IMR-90 (cell line): ENCODE measurements around the gene TMEM52. TPM values are rescaled to one million over a fixed set of nuclear protein-coding genes. Genes with fewer than 3 reads are reported as not detected.

Experiments used
- ATAC-seq: fragments of 200-7000 bp; cut with Tn5 transposase; 2 replicates; pipeline ENCODE4 v1.9.1; 2020; ENCODE audit warnings: low read depth, mild to moderate bottlenecking, moderate library complexity
- BruUV-seq: library from RNA; stranded (reverse); fragments of 400-500 nt; replicated peaks from 2 replicates; lab custom pipeline; 2021; lab: Mats Ljungman, UMichigan
- CTCF ChIA-PET: fragments of 300-600 bp; formaldehyde crosslinking; extraction: SDS; loops from one replicate; lab custom pipeline; 2021; ENCODE audit warnings: antibody characterized with exemption; lab: Yijun Ruan, JAX
- POLR2A ChIA-PET: fragments of 300-600 bp; sonication (Branson Sonifier 250); formaldehyde crosslinking; loops from one replicate; lab custom pipeline; 2022; ENCODE audit warnings: antibody characterized with exemption; ENCODE audit not compliant: unreplicated experiment; lab: Charles Lee
- DNase-seq: peaks from one replicate; pipeline ENCODE4 v3.0.0; 2013
- H2AFZ ChIP-seq: replicated peaks from 2 replicates; pipeline ENCODE3; 2013; ENCODE audit warnings: low read length, mild to moderate bottlenecking; ENCODE audit not compliant: poor library complexity
- H2AK5ac ChIP-seq: 2 replicates; pipeline ENCODE4 v1.6.1; 2013; ENCODE audit warnings: low read depth, low read length, inconsistent platforms
- H2AK9ac ChIP-seq: replicated peaks from 2 replicates; pipeline ENCODE3; 2013; ENCODE audit warnings: mild to moderate bottlenecking, low read depth, low read length, moderate library complexity; ENCODE audit not compliant: poor library complexity
- H2BK120ac ChIP-seq: 2 replicates; pipeline ENCODE4 v1.6.1; 2013; ENCODE audit warnings: low read depth, low read length, inconsistent platforms
- H2BK15ac ChIP-seq: 3 replicates; pipeline ENCODE4 v1.6.1; 2013; ENCODE audit warnings: low read depth, low read length, inconsistent platforms
- H2BK20ac ChIP-seq: 2 replicates; pipeline ENCODE4 v1.6.1; 2013; ENCODE audit warnings: low read depth, mild to moderate bottlenecking, inconsistent platforms, low read length, moderate library complexity
- H2BK5ac ChIP-seq: 2 replicates; pipeline ENCODE4 v1.6.1; 2013; ENCODE audit warnings: mild to moderate bottlenecking, low read depth, low read length, inconsistent platforms; ENCODE audit not compliant: poor library complexity, severe bottlenecking
- H3K14ac ChIP-seq: replicated peaks from 2 replicates; pipeline ENCODE4 v1.6.1; 2013; ENCODE audit warnings: low read depth, low read length, inconsistent platforms
- H3K18ac ChIP-seq: 2 replicates; pipeline ENCODE4 v1.6.1; 2013; ENCODE audit warnings: low read depth, low read length, control low read depth
- H3K23ac ChIP-seq: 2 replicates; pipeline ENCODE4 v1.6.1; 2013; ENCODE audit warnings: low read depth, low read length, inconsistent platforms
- H3K27ac ChIP-seq: 2 replicates; pipeline ENCODE4 v1.5.1; 2013; ENCODE audit warnings: mild to moderate bottlenecking, control low read depth, low read length; ENCODE audit not compliant: insufficient read depth
- H3K27me3 ChIP-seq: 2 replicates; pipeline ENCODE4 v1.6.1; 2013; ENCODE audit warnings: low read length; ENCODE audit not compliant: control insufficient read depth, insufficient read depth
- H3K36me3 ChIP-seq: 2 replicates; pipeline ENCODE4 v1.6.1; 2013; ENCODE audit warnings: low read length, mixed read lengths; ENCODE audit not compliant: control insufficient read depth, insufficient read depth
- H3K4ac ChIP-seq: 2 replicates; pipeline ENCODE4 v1.6.1; 2013; ENCODE audit warnings: low read depth, low read length, inconsistent platforms
- H3K4me1 ChIP-seq: 2 replicates; pipeline ENCODE4 v1.6.1; 2013; ENCODE audit warnings: low read length, mixed read lengths; ENCODE audit not compliant: control insufficient read depth, insufficient read depth
- H3K4me2 ChIP-seq: 2 replicates; pipeline ENCODE4 v1.6.1; 2013; ENCODE audit warnings: low read depth, mild to moderate bottlenecking, control low read depth, low read length, moderate library complexity
- H3K4me3 ChIP-seq: 2 replicates; pipeline ENCODE4 v1.5.1; 2013; ENCODE audit warnings: low read depth, mild to moderate bottlenecking, control low read depth, low read length, moderate library complexity; ENCODE audit not compliant: insufficient read depth
- H3K56ac ChIP-seq: 2 replicates; pipeline ENCODE4 v1.6.1; 2013; ENCODE audit warnings: low read length, inconsistent platforms; ENCODE audit not compliant: insufficient read depth; ENCODE audit errors: extremely low read depth
- H3K79me1 ChIP-seq, 2 experiments: 2 replicates each; pipeline ENCODE4 v1.6.1; 2013; ENCODE audit warnings: low read length in 2 of 2, inconsistent platforms in 1 of 2, low read depth in 1 of 2
- H3K9ac ChIP-seq: 2 replicates; pipeline ENCODE4 v1.6.1; 2013; ENCODE audit warnings: low read depth, low read length, control low read depth
- H3K9me1 ChIP-seq: 2 replicates; pipeline ENCODE4 v1.6.1; 2013; ENCODE audit warnings: low read length, inconsistent platforms; ENCODE audit not compliant: insufficient read depth
- H3K9me3 ChIP-seq: 2 replicates; pipeline ENCODE4 v1.6.1; 2013; ENCODE audit warnings: low read length; ENCODE audit not compliant: control insufficient read depth, insufficient read depth
- H4K20me1 ChIP-seq: 2 replicates; pipeline ENCODE4 v1.6.1; 2013; ENCODE audit warnings: low read length, inconsistent platforms; ENCODE audit not compliant: insufficient read depth
- H4K5ac ChIP-seq: 2 replicates; pipeline ENCODE4 v1.6.1; 2013; ENCODE audit warnings: mild to moderate bottlenecking, low read depth, low read length, control low read depth
- H4K8ac ChIP-seq, 2 experiments: 2 replicates each; pipeline ENCODE4 v1.6.1; 2013; ENCODE audit warnings: low read depth in 2 of 2, low read length in 2 of 2, control low read depth in 1 of 2, inconsistent platforms in 1 of 2
- H4K91ac ChIP-seq: 2 replicates; pipeline ENCODE4 v1.6.1; 2013; ENCODE audit warnings: low read depth, low read length, inconsistent platforms; ENCODE audit not compliant: insufficient read depth
- BHLHE40 ChIP-seq: fragments of 150-350 bp; IDR thresholded peaks from 2 replicates; pipeline ENCODE4 v1.6.1; 2016; ENCODE audit warnings: mild to moderate bottlenecking, low read depth, low read length
- CEBPB ChIP-seq: IDR thresholded peaks from 2 replicates; pipeline ENCODE4 v1.6.1; 2012; ENCODE audit warnings: low read depth, low read length, improper control_type of control experiment
- CHD1 ChIP-seq: IDR thresholded peaks from 2 replicates; pipeline ENCODE4 v1.6.1; 2012; ENCODE audit warnings: low read depth, low read length, improper control_type of control experiment
- FOS ChIP-seq: fragments of 150-350 bp; IDR thresholded peaks from 2 replicates; pipeline ENCODE4 v1.6.1; 2016; ENCODE audit warnings: low read depth, low read length
- MAFK ChIP-seq: IDR thresholded peaks from 2 replicates; pipeline ENCODE4 v1.6.1; 2012; ENCODE audit warnings: low read depth, low read length, improper control_type of control experiment
- MAZ ChIP-seq: IDR thresholded peaks from 2 replicates; pipeline ENCODE4 v1.6.1; 2012; ENCODE audit warnings: low read depth, mild to moderate bottlenecking, low read length, improper control_type of control experiment, moderate library complexity, borderline replicate concordance
- MXI1 ChIP-seq: IDR thresholded peaks from 2 replicates; pipeline ENCODE4 v1.6.1; 2012; ENCODE audit warnings: low read depth, mild to moderate bottlenecking, low read length, moderate library complexity, borderline replicate concordance
- NFE2L2 ChIP-seq: fragments of 150-350 bp; IDR thresholded peaks from 2 replicates; pipeline ENCODE4 v1.6.1; 2016; ENCODE audit warnings: low read depth, mild to moderate bottlenecking, low read length
- POLR2A ChIP-seq: IDR thresholded peaks from 2 replicates; pipeline ENCODE4 v1.6.1; 2012; ENCODE audit warnings: mild to moderate bottlenecking, low read depth, low read length
- RAD21 ChIP-seq: IDR thresholded peaks from 2 replicates; pipeline ENCODE4 v1.6.1; 2012; ENCODE audit warnings: low read length, improper control_type of control experiment
- RCOR1 ChIP-seq: IDR thresholded peaks from 2 replicates; pipeline ENCODE4 v1.6.1; 2012; ENCODE audit warnings: mild to moderate bottlenecking, low read length, improper control_type of control experiment; ENCODE audit not compliant: insufficient replicate concordance
- RFX5 ChIP-seq: IDR thresholded peaks from 2 replicates; pipeline ENCODE4 v1.8.0; 2012; ENCODE audit warnings: low read depth, mild to moderate bottlenecking, low read length, moderate library complexity
- SMC3 ChIP-seq: fragments of 150-350 bp; IDR thresholded peaks from 2 replicates; pipeline ENCODE4 v1.6.1; 2016; ENCODE audit warnings: low read depth, mild to moderate bottlenecking, antibody characterized with exemption, low read length, moderate library complexity
- WGBS, 2 experiments: methylation state at CpG; one replicate each; pipeline versions ENCODE4 v1.1.5 to v1.1.7; 2013; ENCODE audit warnings: missing lambda C conversion rate in 2 of 2; ENCODE audit not compliant: insufficient read length in 1 of 2; ENCODE audit errors: extremely low coverage in 2 of 2; 5-methylcytosine and 5-hydroxymethylcytosine counted together
- dilution Hi-C: fragments of 300-500 bp; cut with HindIII; formaldehyde crosslinking; loops from one replicate; pipeline ENCODE4 v1.14.3; 2018; ENCODE audit warnings: low sequenced_read_pairs; ENCODE audit not compliant: unreplicated experiment
- in situ Hi-C: fragments of 300-500 bp; cut with MboI; formaldehyde crosslinking; loops from 3 replicates; pipeline ENCODE4 v1.14.3; 2019; ENCODE audit warnings: low sequenced_read_pairs, inconsistent platforms, mixed read lengths
- intact Hi-C: fragments of 100-400 bp; cut with micrococcal nuclease; formaldehyde crosslinking; loops from 2 replicates; pipeline ENCODE4 v1.10.0; 2022
- polyA plus RNA-seq, 3 experiments: library from polyadenylated mRNA; depleted of rRNA; stranded (reverse); fragments of >200 nt; gene quantifications; 2 replicates each; pipeline ENCODE4 v1.2.3, GENCODE V29; 2012; ENCODE audit warnings: low replicate concordance in 1 of 3
- total RNA-seq: library from RNA; depleted of rRNA; stranded (reverse); fragments of >200 nt; gene quantifications from 2 replicates; pipeline ENCODE4 v1.2.3, GENCODE V29; 2012
- TF ChIP-seq, protein P1 (sequence below): fragments of 150-350 bp; IDR thresholded peaks from 2 replicates; pipeline ENCODE4 v1.6.1; 2016; ENCODE audit warnings: low read depth, mild to moderate bottlenecking, low read length, moderate library complexity, borderline replicate concordance
- TF ChIP-seq, protein P2 (sequence below): conservative IDR thresholded peaks from 2 replicates; pipeline ENCODE4 v1.5.1; 2012; ENCODE audit warnings: mild to moderate bottlenecking, low read depth, low read length, improper control_type of control experiment
- TF ChIP-seq, protein P3 (sequence below): fragments of 150-350 bp; IDR thresholded peaks from 2 replicates; pipeline ENCODE4 v1.6.1; 2017; ENCODE audit warnings: mild to moderate bottlenecking, antibody characterized with exemption, low read length, low read depth

TMEM52 gene
- total and polyA plus RNA-seq, 2 of the 4 experiments (the other 2 are of a cell fraction), result 0.54 to 1.3 TPM

DNA sequence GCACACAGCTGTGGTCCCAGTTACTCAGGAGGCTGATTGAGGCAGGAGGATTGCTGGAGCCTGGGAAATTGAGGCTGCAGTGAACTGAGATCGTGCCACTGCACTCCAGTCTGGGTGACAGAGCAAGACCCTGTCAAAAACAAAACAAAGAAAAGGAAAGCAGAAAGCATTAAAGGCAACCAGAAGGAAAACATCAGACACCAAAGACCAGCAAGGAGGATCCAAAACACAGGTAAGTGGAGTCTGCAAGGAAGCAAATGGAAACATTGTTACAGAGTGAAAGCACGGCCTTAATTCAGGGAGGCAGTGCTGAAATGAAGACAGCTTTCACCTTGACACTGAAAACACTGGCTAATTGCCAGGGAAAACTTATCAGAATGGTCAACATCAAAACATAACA lies 43.7 kb upstream of the TMEM52 start:
- no peaks in the 10 kb centered on the region for H3K9me1 ChIP-seq
- H3K18ac ChIP-seq, result no peak overlapping the region
- H3K36me3 ChIP-seq, result no peaks in the 10 kb centered on the region
- H2AFZ ChIP-seq, result no peak overlapping the region
- H3K9ac ChIP-seq, result no peak overlapping the region
- no peak overlapping the region for H3K14ac ChIP-seq
- intact Hi-C loops, result loop anchor here (5.0 kb wide), 1 partner anchor 85 kb away; no protein-coding TSS in a partner anchor
- no peaks in the 10 kb centered on the region for H3K79me1 ChIP-seq
- H4K8ac ChIP-seq, result no peak overlapping the region
- H2BK5ac ChIP-seq, result no peak overlapping the region
- no peak overlapping the region for H2BK20ac ChIP-seq
- dilution Hi-C loops, result no loop called here
- in situ Hi-C loops, result loop anchor here (10.0 to 25.0 kb wide), 2 partner anchors 192 to 400 kb away; no protein-coding TSS in a partner anchor
- no peak overlapping the region for H2BK15ac ChIP-seq
- POLR2A ChIA-PET, result no interaction called here
- H2AK5ac ChIP-seq, result no peak overlapping the region
- BruUV-seq, result no TSS peak
- H2BK120ac ChIP-seq, result no peak overlapping the region
- no peak for ATAC-seq
- peaks cover 2% of the 10 kb centered on the region; the same call in 1 of the 2 replicates for H3K4me1 ChIP-seq
- DNase-seq, result no peak
- no peak overlapping the region for H3K4me3 ChIP-seq
- H2AK9ac ChIP-seq, result no peak overlapping the region
- CTCF ChIA-PET, result no interaction called here
- WGBS, 2 experiments, result no CpG with 5 or more reads among the region's 2 CpGs
- H3K56ac ChIP-seq, result no peak overlapping the region
- H3K27me3 ChIP-seq, result peaks cover 42% of the 10 kb centered on the region
- no peak overlapping the region for H3K27ac ChIP-seq
- no peak overlapping the region for H3K23ac ChIP-seq
- no peaks in the 10 kb centered on the region for H3K9me3 ChIP-seq
- no peak for TF ChIP-seq MAZ
- TF ChIP-seq CEBPB, result no peak
- TF ChIP-seq RAD21, result no peak
- no peak for TF ChIP-seq CHD1
- TF ChIP-seq MAFK, result no peak
- TF ChIP-seq, protein P1, sequence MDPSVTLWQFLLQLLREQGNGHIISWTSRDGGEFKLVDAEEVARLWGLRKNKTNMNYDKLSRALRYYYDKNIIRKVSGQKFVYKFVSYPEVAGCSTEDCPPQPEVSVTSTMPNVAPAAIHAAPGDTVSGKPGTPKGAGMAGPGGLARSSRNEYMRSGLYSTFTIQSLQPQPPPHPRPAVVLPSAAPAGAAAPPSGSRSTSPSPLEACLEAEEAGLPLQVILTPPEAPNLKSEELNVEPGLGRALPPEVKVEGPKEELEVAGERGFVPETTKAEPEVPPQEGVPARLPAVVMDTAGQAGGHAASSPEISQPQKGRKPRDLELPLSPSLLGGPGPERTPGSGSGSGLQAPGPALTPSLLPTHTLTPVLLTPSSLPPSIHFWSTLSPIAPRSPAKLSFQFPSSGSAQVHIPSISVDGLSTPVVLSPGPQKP, result no peak
- no peak for TF ChIP-seq BHLHE40
- TF ChIP-seq SMC3, result no peak
- no peak for TF ChIP-seq MXI1
- TF ChIP-seq FOS, result no peak
- TF ChIP-seq, protein P2, sequence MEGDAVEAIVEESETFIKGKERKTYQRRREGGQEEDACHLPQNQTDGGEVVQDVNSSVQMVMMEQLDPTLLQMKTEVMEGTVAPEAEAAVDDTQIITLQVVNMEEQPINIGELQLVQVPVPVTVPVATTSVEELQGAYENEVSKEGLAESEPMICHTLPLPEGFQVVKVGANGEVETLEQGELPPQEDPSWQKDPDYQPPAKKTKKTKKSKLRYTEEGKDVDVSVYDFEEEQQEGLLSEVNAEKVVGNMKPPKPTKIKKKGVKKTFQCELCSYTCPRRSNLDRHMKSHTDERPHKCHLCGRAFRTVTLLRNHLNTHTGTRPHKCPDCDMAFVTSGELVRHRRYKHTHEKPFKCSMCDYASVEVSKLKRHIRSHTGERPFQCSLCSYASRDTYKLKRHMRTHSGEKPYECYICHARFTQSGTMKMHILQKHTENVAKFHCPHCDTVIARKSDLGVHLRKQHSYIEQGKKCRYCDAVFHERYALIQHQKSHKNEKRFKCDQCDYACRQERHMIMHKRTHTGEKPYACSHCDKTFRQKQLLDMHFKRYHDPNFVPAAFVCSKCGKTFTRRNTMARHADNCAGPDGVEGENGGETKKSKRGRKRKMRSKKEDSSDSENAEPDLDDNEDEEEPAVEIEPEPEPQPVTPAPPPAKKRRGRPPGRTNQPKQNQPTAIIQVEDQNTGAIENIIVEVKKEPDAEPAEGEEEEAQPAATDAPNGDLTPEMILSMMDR, result no peak
- TF ChIP-seq RCOR1, result no peak
- no peak for TF ChIP-seq POLR2A
- TF ChIP-seq, protein P3, sequence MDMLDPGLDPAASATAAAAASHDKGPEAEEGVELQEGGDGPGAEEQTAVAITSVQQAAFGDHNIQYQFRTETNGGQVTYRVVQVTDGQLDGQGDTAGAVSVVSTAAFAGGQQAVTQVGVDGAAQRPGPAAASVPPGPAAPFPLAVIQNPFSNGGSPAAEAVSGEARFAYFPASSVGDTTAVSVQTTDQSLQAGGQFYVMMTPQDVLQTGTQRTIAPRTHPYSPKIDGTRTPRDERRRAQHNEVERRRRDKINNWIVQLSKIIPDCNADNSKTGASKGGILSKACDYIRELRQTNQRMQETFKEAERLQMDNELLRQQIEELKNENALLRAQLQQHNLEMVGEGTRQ, result no peak
- TF ChIP-seq RFX5, result no peak
- no peak for TF ChIP-seq NFE2L2
- no peaks in the 10 kb centered on the region for H4K20me1 ChIP-seq
- H4K91ac ChIP-seq, result no peak overlapping the region
- H3K4ac ChIP-seq, result no peak overlapping the region
- H4K5ac ChIP-seq, result no peak overlapping the region
- H3K4me2 ChIP-seq, result no peak overlapping the region
